ENCODE measurements around the gene MSL2.
"Not testable (repeated sequence)": the region's sequence is repeated elsewhere in the genome, so short reads cannot be mapped to it uniquely, and the experiment has no call there.

Gene MSL2

GRCh38 chr3:136142592-136142991 lies 53.5 kb downstream of the MSL2 start:
- Histone ChIP-seq H3K9me3 (ENCODE audit: control insufficient read depth in 1 of 2, low read length in 2 of 2) (no peaks in the 10 kb centered on the region), H3K36me3 (ENCODE audit: control insufficient read depth in 1 of 2, insufficient read depth in 2 of 2, low read length in 2 of 2) (peaks cover 9% of the 10 kb centered on the region in 2 donors), H3K27ac (ENCODE audit: low read length) (peak overlapping the region; percentile 64), H3K4me3 (ENCODE audit: low read depth in 1 of 2, low read length in 2 of 2) (no peak overlapping the region), H3K4me1 (ENCODE audit: control insufficient read depth in 1 of 2, insufficient read depth in 2 of 2, low read length in 2 of 2) (no peaks in the 10 kb centered on the region), H3K27me3 (ENCODE audit: low read depth, low read length) (no peaks in the 10 kb centered on the region)

GRCh38 chr3:136141891-136142290 lies 54.2 kb downstream of the MSL2 start:
- peaks cover 9% of the 10 kb centered on the region in 2 donors for H3K36me3 ChIP-seq (ENCODE audit: control insufficient read depth in 1 of 2, insufficient read depth in 2 of 2, low read length in 2 of 2)
- H3K9me3 ChIP-seq (ENCODE audit: control insufficient read depth in 1 of 2, low read length in 2 of 2): no peaks in the 10 kb centered on the region
- no peaks in the 10 kb centered on the region for H3K4me1 ChIP-seq (ENCODE audit: control insufficient read depth in 1 of 2, insufficient read depth in 2 of 2, low read length in 2 of 2)
- H3K27ac ChIP-seq (ENCODE audit: low read length): peak overlapping the region; percentile 64
- H3K27me3 ChIP-seq (ENCODE audit: low read depth, low read length): no peaks in the 10 kb centered on the region
- H3K4me3 ChIP-seq (ENCODE audit: low read depth in 1 of 2, low read length in 2 of 2): no peak overlapping the region

- no peaks in the 10 kb centered on the region for H3K4me1 ChIP-seq (ENCODE audit: control insufficient read depth in 1 of 2, insufficient read depth in 2 of 2, low read length in 2 of 2)
- peak overlapping the region; percentile 64 for H3K27ac ChIP-seq (ENCODE audit: low read length)
- H3K9me3 ChIP-seq (ENCODE audit: control insufficient read depth in 1 of 2, low read length in 2 of 2): no peaks in the 10 kb centered on the region
- peaks cover 9% of the 10 kb centered on the region in 2 donors for H3K36me3 ChIP-seq (ENCODE audit: control insufficient read depth in 1 of 2, insufficient read depth in 2 of 2, low read length in 2 of 2)
- H3K27me3 ChIP-seq (ENCODE audit: low read depth, low read length): no peaks in the 10 kb centered on the region
- H3K4me3 ChIP-seq (ENCODE audit: low read depth in 1 of 2, low read length in 2 of 2): no peak overlapping the region
Measured at GRCh38 chr3:136141291-136141785, 54.8 kb downstream of the MSL2 start.

- no peak overlapping the region for H3K4me3 ChIP-seq (ENCODE audit: low read depth in 1 of 2, low read length in 2 of 2)
- H3K9me3 ChIP-seq (ENCODE audit: control insufficient read depth in 1 of 2, low read length in 2 of 2): no peaks in the 10 kb centered on the region
- no peaks in the 10 kb centered on the region for H3K4me1 ChIP-seq (ENCODE audit: control insufficient read depth in 1 of 2, insufficient read depth in 2 of 2, low read length in 2 of 2)
- H3K27ac ChIP-seq (ENCODE audit: low read length): no peak overlapping the region
- no peaks in the 10 kb centered on the region for H3K27me3 ChIP-seq (ENCODE audit: low read depth, low read length)
- H3K36me3 ChIP-seq (ENCODE audit: control insufficient read depth in 1 of 2, insufficient read depth in 2 of 2, low read length in 2 of 2): no peaks in the 10 kb centered on the region
Measured at GRCh38 chr3:136136454-136136853, 59.7 kb downstream of the MSL2 start.

- Histone ChIP-seq H3K4me1 (ENCODE audit: control insufficient read depth in 1 of 2, insufficient read depth in 2 of 2, low read length in 2 of 2) (no peaks in the 10 kb centered on the region), H3K27ac (ENCODE audit: low read length) (no peak overlapping the region), H3K36me3 (ENCODE audit: control insufficient read depth in 1 of 2, insufficient read depth in 2 of 2, low read length in 2 of 2) (no peaks in the 10 kb centered on the region), H3K4me3 (ENCODE audit: low read depth in 1 of 2, low read length in 2 of 2) (no peak overlapping the region), H3K9me3 (ENCODE audit: control insufficient read depth in 1 of 2, low read length in 2 of 2) (no peaks in the 10 kb centered on the region), H3K27me3 (ENCODE audit: low read depth, low read length) (no peaks in the 10 kb centered on the region)
Measured at GRCh38 chr3:136135039-136135802, 60.9 kb downstream of the MSL2 start.

- Histone ChIP-seq H3K4me3 (ENCODE audit: low read depth in 1 of 2, low read length in 2 of 2) (no peak overlapping the region), H3K27me3 (ENCODE audit: low read depth, low read length) (no peaks in the 10 kb centered on the region), H3K27ac (ENCODE audit: low read length) (no peak overlapping the region), H3K36me3 (ENCODE audit: control insufficient read depth in 1 of 2, insufficient read depth in 2 of 2, low read length in 2 of 2) (no peaks in the 10 kb centered on the region), H3K9me3 (ENCODE audit: control insufficient read depth in 1 of 2, low read length in 2 of 2) (no peaks in the 10 kb centered on the region), H3K4me1 (ENCODE audit: control insufficient read depth in 1 of 2, insufficient read depth in 2 of 2, low read length in 2 of 2) (no peaks in the 10 kb centered on the region)
Measured at GRCh38 chr3:136134091-136134490, 62.0 kb downstream of the MSL2 start.

- not testable (repeated sequence) for H3K4me1 ChIP-seq (ENCODE audit: control insufficient read depth in 1 of 2, insufficient read depth in 2 of 2, low read length in 2 of 2); H3K27ac ChIP-seq (ENCODE audit: low read length); H3K4me3 ChIP-seq (ENCODE audit: low read depth in 1 of 2, low read length in 2 of 2); H3K36me3 ChIP-seq (ENCODE audit: control insufficient read depth in 1 of 2, insufficient read depth in 2 of 2, low read length in 2 of 2); H3K9me3 ChIP-seq (ENCODE audit: control insufficient read depth in 1 of 2, low read length in 2 of 2); H3K27me3 ChIP-seq (ENCODE audit: low read depth, low read length)
Measured at GRCh38 chr3:136131647-136132046, 64.5 kb downstream of the MSL2 start.

GRCh38 chr3:136122006-136122405 lies 74.1 kb downstream of the MSL2 start:
- H3K27me3 ChIP-seq (ENCODE audit: low read depth, low read length): no peaks in the 10 kb centered on the region
- no peaks in the 10 kb centered on the region for H3K4me1 ChIP-seq (ENCODE audit: control insufficient read depth in 1 of 2, insufficient read depth in 2 of 2, low read length in 2 of 2)
- H3K9me3 ChIP-seq (ENCODE audit: control insufficient read depth in 1 of 2, low read length in 2 of 2): no peaks in the 10 kb centered on the region
- no peak overlapping the region for H3K4me3 ChIP-seq (ENCODE audit: low read depth in 1 of 2, low read length in 2 of 2)
- H3K36me3 ChIP-seq (ENCODE audit: control insufficient read depth in 1 of 2, insufficient read depth in 2 of 2, low read length in 2 of 2): peaks cover 0 to 13% of the 10 kb centered on the region in 2 donors
- H3K27ac ChIP-seq (ENCODE audit: low read length): no peak overlapping the region

- no peaks in the 10 kb centered on the region for H3K4me1 ChIP-seq (ENCODE audit: control insufficient read depth in 1 of 2, insufficient read depth in 2 of 2, low read length in 2 of 2)
- no peak overlapping the region for H3K27ac ChIP-seq (ENCODE audit: low read length)
- no peak overlapping the region for H3K4me3 ChIP-seq (ENCODE audit: low read depth in 1 of 2, low read length in 2 of 2)
- H3K9me3 ChIP-seq (ENCODE audit: control insufficient read depth in 1 of 2, low read length in 2 of 2): no peaks in the 10 kb centered on the region
- peaks cover 0 to 8% of the 10 kb centered on the region in 2 donors for H3K36me3 ChIP-seq (ENCODE audit: control insufficient read depth in 1 of 2, insufficient read depth in 2 of 2, low read length in 2 of 2)
- H3K27me3 ChIP-seq (ENCODE audit: low read depth, low read length): no peaks in the 10 kb centered on the region
Measured at GRCh38 chr3:136120373-136121348, 75.5 kb downstream of the MSL2 start.

- not testable (repeated sequence) for H3K4me1 ChIP-seq (ENCODE audit: control insufficient read depth in 1 of 2, insufficient read depth in 2 of 2, low read length in 2 of 2); H3K27ac ChIP-seq (ENCODE audit: low read length); H3K4me3 ChIP-seq (ENCODE audit: low read depth in 1 of 2, low read length in 2 of 2); H3K9me3 ChIP-seq (ENCODE audit: control insufficient read depth in 1 of 2, low read length in 2 of 2); H3K36me3 ChIP-seq (ENCODE audit: control insufficient read depth in 1 of 2, insufficient read depth in 2 of 2, low read length in 2 of 2); H3K27me3 ChIP-seq (ENCODE audit: low read depth, low read length)
Measured at GRCh38 chr3:136119783-136120182, 76.4 kb downstream of the MSL2 start.

- not testable (repeated sequence) for H3K9me3 ChIP-seq (ENCODE audit: control insufficient read depth in 1 of 2, low read length in 2 of 2)
Measured at GRCh38 chr3:136119332-136119731, 76.8 kb downstream of the MSL2 start.

More at GRCh38 chr3:136119332-136119731, 76.8 kb downstream of the MSL2 start:
- H3K27me3 ChIP-seq (ENCODE audit: low read depth, low read length); H3K4me3 ChIP-seq (ENCODE audit: low read depth in 1 of 2, low read length in 2 of 2); H3K36me3 ChIP-seq (ENCODE audit: control insufficient read depth in 1 of 2, insufficient read depth in 2 of 2, low read length in 2 of 2); H3K27ac ChIP-seq (ENCODE audit: low read length); H3K4me1 ChIP-seq (ENCODE audit: control insufficient read depth in 1 of 2, insufficient read depth in 2 of 2, low read length in 2 of 2): not testable (repeated sequence)
